CD4-positive, alpha-beta T cell treated with Interleukin-21 for 1 hour (primary cell): ENCODE data around the gene MROH7.

Experiments
- DNase-seq: peaks from one replicate; pipeline ENCODE4 v3.0.0-alpha.2; 2020

Gene MROH7

GRCh38 chr1:54653036-54653435, 11.4 kb downstream of the MROH7 start:
- DNase-seq, result no peak

- DNase-seq, result no peak
Measured at GRCh38 chr1:54658164-54658913, 16.8 kb downstream of the MROH7 start.

GRCh38 chr1:54663725-54664124, 22.1 kb downstream of the MROH7 start:
- DNase-seq, result no peak

GRCh38 chr1:54664364-54664763, 22.8 kb downstream of the MROH7 start:
- DNase-seq, result no peak

- DNase-seq, result no peak
Measured at GRCh38 chr1:54665852-54666251, 24.3 kb downstream of the MROH7 start.

GRCh38 chr1:54666333-54666732, 24.7 kb downstream of the MROH7 start:
- DNase-seq, result no peak

- DNase-seq, result no peak
Measured at GRCh38 chr1:54667797-54668196, 26.2 kb downstream of the MROH7 start.

- DNase-seq, result no peak
Measured at GRCh38 chr1:54668567-54668966, 27.0 kb downstream of the MROH7 start.

GRCh38 chr1:54671985-54672608, 30.5 kb downstream of the MROH7 start:
- peak; percentile 71 for DNase-seq

- DNase-seq, result no peak
Measured at GRCh38 chr1:54678776-54679643, 37.4 kb downstream of the MROH7 start.

- DNase-seq, result no peak
Measured at GRCh38 chr1:54679706-54680105, 38.1 kb downstream of the MROH7 start.

GRCh38 chr1:54680387-54680786, 38.8 kb downstream of the MROH7 start:
- DNase-seq, result no peak

- peak; percentile 5 for DNase-seq
Measured at GRCh38 chr1:54681358-54681757, 39.8 kb downstream of the MROH7 start.

- no peak for DNase-seq
Measured at GRCh38 chr1:54683453-54683852, 41.9 kb downstream of the MROH7 start.

GRCh38 chr1:54685335-54685905, 43.8 kb downstream of the MROH7 start:
- no peak for DNase-seq

GRCh38 chr1:54686155-54686554, 44.6 kb downstream of the MROH7 start:
- no peak for DNase-seq

- no peak for DNase-seq
Measured at GRCh38 chr1:54694771-54695170, 53.2 kb downstream of the MROH7 start.

- no peak for DNase-seq
Measured at GRCh38 chr1:54695221-54695620, 53.6 kb downstream of the MROH7 start.

- no peak for DNase-seq
Measured at GRCh38 chr1:54695764-54696163, 54.2 kb downstream of the MROH7 start.

- DNase-seq, result no peak
Measured at GRCh38 chr1:54696262-54696661, 54.7 kb downstream of the MROH7 start.

- no peak for DNase-seq
Measured at GRCh38 chr1:54697896-54698295, 56.3 kb downstream of the MROH7 start.

- no peak for DNase-seq
Measured at GRCh38 chr1:54698346-54698745, 56.8 kb downstream of the MROH7 start.

- DNase-seq, result no peak
Measured at GRCh38 chr1:54699936-54700525, 58.4 kb downstream of the MROH7 start.
